Mesenchymal stem cell (in vitro differentiated cells and primary cell): Measurements from ENCODE around the gene TCF19.

Experiments
- DNase-seq: peaks from one replicate; pipeline ENCODE4 v3.0.0-alpha.2; 2013
- H2AFZ ChIP-seq: one replicate; pipeline ENCODE4 v1.6.1; 2013; ENCODE audit warnings: low read depth, mild to moderate bottlenecking, control low read depth, inconsistent platforms, low read length, moderate library complexity
- H2AK5ac ChIP-seq: 2 replicates; pipeline ENCODE4 v1.6.1; 2013; ENCODE audit warnings: low read length, moderate library complexity, mild to moderate bottlenecking, inconsistent platforms; ENCODE audit not compliant: severe bottlenecking
- H2BK120ac ChIP-seq: one replicate; pipeline ENCODE4 v1.6.1; 2013; ENCODE audit warnings: low read depth, mild to moderate bottlenecking, inconsistent platforms, low read length, moderate library complexity
- H2BK12ac ChIP-seq, 2 experiments: one replicate each; pipeline ENCODE4 v1.6.1; 2013; ENCODE audit warnings: inconsistent platforms in 2 of 2, low read length in 2 of 2, mild to moderate bottlenecking in 2 of 2, moderate library complexity in 2 of 2, control low read depth in 1 of 2
- H2BK15ac ChIP-seq: one replicate; pipeline ENCODE4 v1.6.1; 2013; ENCODE audit warnings: mild to moderate bottlenecking, low read depth, inconsistent platforms; ENCODE audit not compliant: poor library complexity, severe bottlenecking
- H2BK5ac ChIP-seq: 2 replicates; pipeline ENCODE4 v1.6.1; 2013; ENCODE audit warnings: low read depth, mild to moderate bottlenecking, low read length, control low read depth, inconsistent platforms; ENCODE audit not compliant: poor library complexity, severe bottlenecking
- H3K14ac ChIP-seq, 2 experiments: one replicate each; pipeline ENCODE4 v1.6.1; 2013; ENCODE audit warnings: inconsistent platforms in 2 of 2, low read length in 2 of 2, control low read depth in 1 of 2, mild to moderate bottlenecking in 1 of 2, moderate library complexity in 1 of 2
- H3K18ac ChIP-seq, 2 experiments: one replicate each; pipeline ENCODE4 v1.6.1; 2013; ENCODE audit warnings: inconsistent platforms in 2 of 2, low read length in 2 of 2, control low read depth in 1 of 2, low read depth in 1 of 2, mild to moderate bottlenecking in 1 of 2
- H3K23ac ChIP-seq, 2 experiments: one replicate each; pipeline ENCODE4 v1.6.1; 2013; ENCODE audit warnings: inconsistent platforms in 2 of 2, low read length in 2 of 2, mild to moderate bottlenecking in 2 of 2, moderate library complexity in 2 of 2, control low read depth in 1 of 2
- H3K27ac ChIP-seq: 2 replicates; pipeline ENCODE4 v1.5.1; 2013; ENCODE audit warnings: mild to moderate bottlenecking, moderate library complexity, low read length, control low read depth, inconsistent platforms; ENCODE audit not compliant: poor library complexity, severe bottlenecking
- H3K27me3 ChIP-seq, 2 experiments: 2 replicates each; pipeline versions ENCODE4 v1.6.1 to v1.7.0; 2013; ENCODE audit warnings: low read length in 2 of 2, mild to moderate bottlenecking in 2 of 2, moderate library complexity in 2 of 2, control low read depth in 1 of 2, inconsistent platforms in 1 of 2; ENCODE audit not compliant: control insufficient read depth in 1 of 2, insufficient read depth in 1 of 2
- H3K36me3 ChIP-seq, 2 experiments: 2 replicates each; pipeline versions ENCODE4 v1.6.1 to v1.7.0; 2013; ENCODE audit warnings: low read length in 2 of 2, control low read depth in 1 of 2, inconsistent platforms in 1 of 2, low read depth in 1 of 2, mild to moderate bottlenecking in 1 of 2; ENCODE audit not compliant: insufficient read depth in 2 of 2, control insufficient read depth in 1 of 2
- H3K4ac ChIP-seq, 2 experiments: one replicate each; pipeline ENCODE4 v1.6.1; 2013; ENCODE audit warnings: inconsistent platforms in 2 of 2, low read length in 2 of 2, mild to moderate bottlenecking in 2 of 2, moderate library complexity in 2 of 2, control low read depth in 1 of 2, low read depth in 1 of 2
- H3K4me1 ChIP-seq: 2 replicates; pipeline ENCODE4 v1.6.1; 2013; ENCODE audit warnings: low read depth, low read length, control low read depth; ENCODE audit not compliant: control insufficient read depth, insufficient read depth
- H3K4me2 ChIP-seq: 2 replicates; pipeline ENCODE4 v1.6.1; 2013; ENCODE audit warnings: low read length, mild to moderate bottlenecking, inconsistent platforms; ENCODE audit not compliant: poor library complexity, severe bottlenecking
- H3K4me3 ChIP-seq, 2 experiments: 2 replicates each; pipeline versions ENCODE4 v1.5.1 to v1.7.0; 2013; ENCODE audit warnings: low read length in 2 of 2, mild to moderate bottlenecking in 2 of 2, control low read depth in 1 of 2, low read depth in 1 of 2; ENCODE audit not compliant: insufficient read depth in 1 of 2
- H3K79me1 ChIP-seq: replicated peaks from 2 replicates; pipeline ENCODE4 v1.6.1; 2013; ENCODE audit warnings: mild to moderate bottlenecking, control low read depth, low read length, inconsistent platforms; ENCODE audit not compliant: poor library complexity, severe bottlenecking
- H3K9ac ChIP-seq: 2 replicates; pipeline ENCODE4 v1.7.0; 2013; ENCODE audit warnings: mild to moderate bottlenecking, low read length, moderate library complexity
- H3K9me3 ChIP-seq: 2 replicates; pipeline ENCODE4 v1.7.0; 2013; ENCODE audit warnings: mild to moderate bottlenecking, low read length; ENCODE audit not compliant: control insufficient read depth
- H4K8ac ChIP-seq: one replicate; pipeline ENCODE4 v1.6.1; 2013; ENCODE audit warnings: inconsistent platforms, mild to moderate bottlenecking, low read length, moderate library complexity
- H4K91ac ChIP-seq: one replicate; pipeline ENCODE4 v1.6.1; 2013; ENCODE audit warnings: mild to moderate bottlenecking, low read length, inconsistent platforms
- WGBS: methylation state at CpG from one replicate; pipeline ENCODE4 v1.1.7; 2013; ENCODE audit warnings: mixed read lengths; 5-methylcytosine and 5-hydroxymethylcytosine counted together

The TCF19 gene

DNA sequence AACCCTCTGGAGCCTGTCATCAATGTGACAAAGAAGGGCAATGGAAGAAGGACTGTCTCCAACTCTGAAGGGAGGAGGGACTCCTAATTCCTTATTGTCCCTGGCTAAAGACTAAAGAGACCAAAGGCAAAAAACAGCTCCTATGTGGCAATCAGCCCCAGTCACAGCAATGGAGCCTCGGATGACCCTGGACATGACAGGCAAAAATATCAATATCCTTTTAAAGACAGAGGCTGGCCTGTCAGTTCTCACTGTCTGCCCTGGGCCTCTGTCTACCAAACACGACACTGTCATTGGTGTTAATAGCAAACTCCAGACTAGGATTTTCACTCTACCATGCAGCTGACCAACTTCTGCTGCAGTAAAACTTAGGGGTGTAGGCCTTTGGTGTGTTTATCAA, 50.1 kb downstream of the TCF19 start:
- H2BK120ac ChIP-seq: no peak overlapping the region
- 90% methylated on average over 2 of the region's 2 CpGs for WGBS

DNA sequence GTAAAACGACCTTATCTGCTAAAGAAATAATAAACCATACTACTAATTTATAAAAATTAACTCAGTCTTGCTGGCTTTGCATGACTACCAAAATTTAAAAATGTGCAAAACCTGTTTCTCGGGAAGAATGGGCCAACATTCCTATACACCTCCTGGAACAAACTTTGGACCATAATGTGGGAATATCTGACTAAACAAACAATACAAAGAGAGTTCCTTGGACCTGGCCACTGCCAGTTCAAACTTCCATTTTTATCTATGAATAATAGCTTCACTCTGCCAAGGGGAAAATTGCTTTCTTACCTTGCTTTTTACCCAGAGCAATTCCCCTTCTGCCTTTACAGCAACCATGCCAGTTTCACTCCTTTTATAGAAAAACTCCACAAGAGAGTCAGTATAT, 50.7 kb downstream of the TCF19 start:
- Histone ChIP-seq H2BK5ac (no peak overlapping the region), H3K9ac (no peak overlapping the region), H3K18ac (no peak overlapping the region), H2BK120ac (no peak overlapping the region), H3K79me1 (no peaks in the 10 kb centered on the region), H3K4me1 (no peaks in the 10 kb centered on the region), H3K4me2 (no peak overlapping the region), H3K27me3 (peaks cover 0 to 3% of the 10 kb centered on the region in 2 experiments), H2BK15ac (no peak overlapping the region), H3K4ac (no peak overlapping the region), H3K36me3 (no peaks in the 10 kb centered on the region), H3K4me3 (no peak overlapping the region), H4K8ac (no peak overlapping the region), H3K27ac (no peak overlapping the region), H2AFZ (no peak overlapping the region), H3K23ac (no peak overlapping the region), H4K91ac (no peak overlapping the region), H3K9me3 (no peaks in the 10 kb centered on the region), H2BK12ac (no peak overlapping the region), H2AK5ac (no peak overlapping the region), H3K14ac (no peak overlapping the region)
- 96% methylated on average over 2 of the region's 2 CpGs for WGBS
- no peak for DNase-seq

More for the DNA sequence above, 50.1 kb downstream of the TCF19 start:
- H4K8ac ChIP-seq: no peak overlapping the region
- H3K4me2 ChIP-seq: no peak overlapping the region
- no peak overlapping the region for H4K91ac ChIP-seq
- H3K36me3 ChIP-seq: no peaks in the 10 kb centered on the region
- H2BK5ac ChIP-seq: no peak overlapping the region
- H3K4me3 ChIP-seq: no peak overlapping the region
- no peak overlapping the region for H3K18ac ChIP-seq
- H3K79me1 ChIP-seq: no peaks in the 10 kb centered on the region
- H3K9me3 ChIP-seq: no peaks in the 10 kb centered on the region
- H2BK12ac ChIP-seq: no peak overlapping the region
- H3K27ac ChIP-seq: no peak overlapping the region
- H3K14ac ChIP-seq: no peak overlapping the region
- peaks cover 0 to 3% of the 10 kb centered on the region in 2 experiments for H3K27me3 ChIP-seq
- no peak overlapping the region for H3K23ac ChIP-seq
- H3K4ac ChIP-seq: no peak overlapping the region
- H2AK5ac ChIP-seq: no peak overlapping the region
- no peak overlapping the region for H3K9ac ChIP-seq
- H2BK15ac ChIP-seq: no peak overlapping the region
- DNase-seq: no peak
- no peak overlapping the region for H2AFZ ChIP-seq
- peaks cover 1% of the 10 kb centered on the region for H3K4me1 ChIP-seq

DNA sequence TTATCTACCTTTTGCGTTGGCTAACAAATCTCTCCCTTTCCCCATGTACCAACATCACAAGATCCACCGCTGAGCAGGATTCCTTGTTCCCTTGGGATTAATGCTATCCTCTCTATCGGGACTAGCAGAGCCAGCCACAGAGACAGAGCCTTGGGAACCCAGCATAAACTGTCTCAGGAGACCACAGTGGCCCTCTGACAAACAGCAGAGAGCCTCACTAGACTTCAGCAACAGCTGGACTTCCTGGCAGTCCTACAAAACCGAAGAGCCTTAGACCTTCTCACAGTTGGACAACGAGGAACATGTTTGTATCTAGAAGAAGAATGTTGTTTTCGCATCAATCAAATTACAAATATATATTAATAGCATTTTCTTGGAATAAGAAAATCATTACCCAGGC, 51.7 kb downstream of the TCF19 start:
- no peak overlapping the region for H2BK5ac ChIP-seq
- no peak overlapping the region for H3K23ac ChIP-seq
- H3K27me3 ChIP-seq: peaks cover 0 to 3% of the 10 kb centered on the region in 2 experiments
- H4K91ac ChIP-seq: no peak overlapping the region
- no peak overlapping the region for H2AK5ac ChIP-seq
- H3K4me2 ChIP-seq: no peak overlapping the region
- H2BK12ac ChIP-seq: no peak overlapping the region
- H2BK120ac ChIP-seq: no peak overlapping the region
- H3K36me3 ChIP-seq: no peaks in the 10 kb centered on the region
- no peak for DNase-seq
- no peak overlapping the region for H3K18ac ChIP-seq
- WGBS: 53% methylated on average over 3 of the region's 6 CpGs
- H4K8ac ChIP-seq: no peak overlapping the region
- H3K27ac ChIP-seq: no peak overlapping the region
- no peak overlapping the region for H3K9ac ChIP-seq
- no peak overlapping the region for H2AFZ ChIP-seq
- no peaks in the 10 kb centered on the region for H3K9me3 ChIP-seq
- no peaks in the 10 kb centered on the region for H3K4me1 ChIP-seq
- no peak overlapping the region for H3K14ac ChIP-seq
- H2BK15ac ChIP-seq: no peak overlapping the region
- no peaks in the 10 kb centered on the region for H3K79me1 ChIP-seq
- no peak overlapping the region for H3K4me3 ChIP-seq
- no peak overlapping the region for H3K4ac ChIP-seq

DNA sequence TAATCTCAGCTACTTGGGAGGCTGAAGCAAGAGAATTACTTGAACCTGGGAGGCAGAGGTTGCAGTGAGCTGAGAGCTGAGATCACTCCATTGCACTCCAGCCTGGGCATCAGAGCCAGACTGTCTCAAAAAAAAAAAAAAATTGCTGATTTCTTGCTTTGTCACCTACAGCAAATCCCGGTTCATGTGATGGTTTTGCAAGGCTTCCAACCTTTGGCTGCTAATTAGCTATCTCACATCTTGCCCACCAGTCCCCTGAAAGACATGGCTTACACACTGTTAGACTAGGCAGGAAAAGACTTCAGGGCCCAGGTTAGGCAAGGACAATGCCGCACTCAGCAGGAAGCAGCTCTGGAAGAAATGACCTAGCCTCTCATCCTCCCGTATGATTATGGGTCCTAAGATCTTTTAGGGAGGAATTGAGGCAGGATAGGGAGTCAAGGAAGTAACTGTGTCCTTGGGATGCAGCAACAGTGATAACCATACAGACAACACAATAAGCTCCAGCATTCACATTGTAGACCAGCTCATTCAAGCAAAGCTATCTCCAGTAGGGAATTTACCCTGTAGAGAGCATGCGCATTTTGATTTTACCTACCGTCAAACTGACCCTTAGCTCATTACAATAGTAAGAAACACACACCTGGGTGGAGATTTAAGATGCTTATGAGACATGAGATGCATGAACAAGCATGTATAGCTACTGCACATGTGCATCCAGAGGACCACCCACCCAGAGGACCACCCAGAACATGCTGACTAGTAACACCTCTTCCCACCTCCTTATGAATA, 52.5 kb downstream of the TCF19 start:
- H3K4ac ChIP-seq: no peak overlapping the region
- peaks cover 0 to 3% of the 10 kb centered on the region in 2 experiments for H3K27me3 ChIP-seq
- H2BK5ac ChIP-seq: no peak overlapping the region
- peaks cover 2% of the 10 kb centered on the region for H3K9me3 ChIP-seq
- no peak overlapping the region for H3K14ac ChIP-seq
- H3K36me3 ChIP-seq: no peaks in the 10 kb centered on the region
- no peak overlapping the region for H3K27ac ChIP-seq
- H2AK5ac ChIP-seq: no peak overlapping the region
- H3K4me2 ChIP-seq: no peak overlapping the region
- H4K91ac ChIP-seq: no peak overlapping the region
- no peak overlapping the region for H2BK12ac ChIP-seq
- H3K79me1 ChIP-seq: no peaks in the 10 kb centered on the region
- H3K18ac ChIP-seq: no peak overlapping the region
- H2BK120ac ChIP-seq: no peak overlapping the region
- no peak overlapping the region for H2AFZ ChIP-seq
- no peak for DNase-seq
- H4K8ac ChIP-seq: no peak overlapping the region
- no peak overlapping the region for H2BK15ac ChIP-seq
- H3K4me3 ChIP-seq: no peak overlapping the region
- 85% methylated on average over 5 of the region's 5 CpGs for WGBS
- H3K9ac ChIP-seq: no peak overlapping the region
- no peak overlapping the region for H3K23ac ChIP-seq
- H3K4me1 ChIP-seq: no peaks in the 10 kb centered on the region
